OCI-LY7 (cell line): Measurements from ENCODE around the gene KIF3A. TPM values are rescaled to one million over a fixed set of nuclear protein-coding genes. Genes with fewer than 3 reads are reported as not detected.

Experiments
- BruUV-seq: library from RNA; stranded (reverse); fragments of 400-500 nt; replicated peaks from 2 replicates; lab custom pipeline; 2021; lab: Mats Ljungman, UMichigan
- CTCF ChIA-PET: fragments of 300-600 bp; sonication (Branson Sonifier 250); formaldehyde crosslinking; loops from one replicate; lab custom pipeline; 2022; ENCODE audit warnings: antibody characterized with exemption; ENCODE audit not compliant: unreplicated experiment; lab: Charles Lee
- POLR2A ChIA-PET: fragments of 300-600 bp; sonication (Branson Sonifier 250); formaldehyde crosslinking; loops from one replicate; lab custom pipeline; 2022; ENCODE audit warnings: antibody characterized with exemption; lab: Charles Lee
- DNase-seq: peaks from one replicate; pipeline ENCODE4 v3.0.0-alpha.2; 2015; ENCODE audit warnings: low spot score
- H2AFZ ChIP-seq: fragments of 200-600 bp; sonication (generic), shearing (Covaris generic); 2 replicates; pipeline ENCODE4 v1.6.1; 2014; ENCODE audit warnings: mild to moderate bottlenecking, antibody characterized with exemption, low read length, moderate library complexity
- H3K27ac ChIP-seq: fragments of 200-600 bp; sonication (generic); 2 replicates; pipeline ENCODE4 v1.5.1; 2014; ENCODE audit warnings: mixed run types, low read depth, mild to moderate bottlenecking, moderate library complexity, low read length, inconsistent platforms; ENCODE audit not compliant: poor library complexity, severe bottlenecking
- H3K36me3 ChIP-seq: fragments of 200-600 bp; sonication (generic); 2 replicates; pipeline ENCODE4 v1.6.1; 2014; ENCODE audit warnings: mild to moderate bottlenecking, antibody characterized with exemption, low read length, moderate library complexity, mixed read lengths; ENCODE audit not compliant: insufficient read depth
- H3K4me1 ChIP-seq: fragments of 200-600 bp; sonication (generic); 2 replicates; pipeline ENCODE4 v1.5.1; 2014; ENCODE audit warnings: mild to moderate bottlenecking, low read length; ENCODE audit not compliant: insufficient read depth, poor library complexity, severe bottlenecking
- H3K4me2 ChIP-seq: fragments of 200-600 bp; sonication (generic); 2 replicates; pipeline ENCODE4 v1.6.1; 2014; ENCODE audit warnings: mild to moderate bottlenecking, low read length
- H3K4me3 ChIP-seq: fragments of 200-600 bp; sonication (generic); 2 replicates; pipeline ENCODE4 v1.5.1; 2014; ENCODE audit warnings: mild to moderate bottlenecking, low read depth, low read length; ENCODE audit not compliant: poor library complexity, severe bottlenecking
- H3K79me2 ChIP-seq: fragments of 200-600 bp; sonication (generic); 2 replicates; pipeline ENCODE4 v1.6.1; 2016; ENCODE audit warnings: low read depth, mild to moderate bottlenecking, low read length, moderate library complexity, mixed read lengths; ENCODE audit not compliant: insufficient read depth
- H3K9me2 ChIP-seq: fragments of 200-600 bp; sonication (generic); 2 replicates; pipeline ENCODE4 v1.6.1; 2016; ENCODE audit warnings: mild to moderate bottlenecking, low read length, mixed read lengths; ENCODE audit not compliant: insufficient read depth
- H3K9me3 ChIP-seq: fragments of 200-600 bp; sonication (generic); 2 replicates; pipeline ENCODE4 v1.6.1; 2014; ENCODE audit warnings: mild to moderate bottlenecking, mixed run types, low read length, mixed read lengths
- H4K20me1 ChIP-seq: fragments of 200-600 bp; sonication (generic); 2 replicates; pipeline ENCODE4 v1.6.1; 2014; ENCODE audit warnings: mild to moderate bottlenecking, antibody characterized with exemption, low read length, moderate library complexity, mixed read lengths; ENCODE audit not compliant: insufficient read depth
- EZH2phosphoT487 ChIP-seq: fragments of 200-600 bp; sonication (generic); IDR thresholded peaks from 2 replicates; pipeline ENCODE4 v1.6.1; 2018; ENCODE audit warnings: low read depth, borderline replicate concordance, mild to moderate bottlenecking, mixed run types, antibody characterized with exemption, low read length, moderate library complexity, mixed read lengths
- intact Hi-C: fragments of 100-400 bp; cut with micrococcal nuclease; formaldehyde crosslinking; loops from one replicate; pipeline ENCODE4 v1.10.0; 2022; ENCODE audit not compliant: unreplicated experiment
- total RNA-seq, 2 experiments: library from RNA; depleted of rRNA in 1 of 2; stranded (reverse); fragments of >200 nt in 1 of 2; shearing (Covaris generic) in 1 of 2; gene quantifications; 2 replicates each; pipeline ENCODE4 v1.2.3, GENCODE V29; 2014 to 2022
- TF ChIP-seq, protein P1 (sequence below): fragments of 200-600 bp; sonication (generic); conservative IDR thresholded peaks from 2 replicates; pipeline ENCODE4 v1.5.1; 2014; ENCODE audit warnings: mild to moderate bottlenecking, antibody characterized with exemption, low read length, moderate library complexity, mixed read lengths

The KIF3A gene
- total RNA-seq, 2 experiments from 2014 or later, result 6.7 to 14.2 TPM

GRCh38 chr5:132764671-132765238 lies 27.4 kb upstream of the KIF3A start:
- Histone ChIP-seq H3K9me3 (no peaks in the 10 kb centered on the region), H3K4me2 (no peak overlapping the region), H2AFZ (no peak overlapping the region), H3K27ac (no peak overlapping the region), H3K4me1 (no peaks in the 10 kb centered on the region), H3K9me2 (no peaks in the 10 kb centered on the region), H3K36me3 (no peaks in the 10 kb centered on the region), H3K79me2 (no peaks in the 10 kb centered on the region), H3K4me3 (no peak overlapping the region), H4K20me1 (no peaks in the 10 kb centered on the region)
- CTCF ChIA-PET, result no interaction called here
- no TSS peak for BruUV-seq
- TF ChIP-seq, protein P1, sequence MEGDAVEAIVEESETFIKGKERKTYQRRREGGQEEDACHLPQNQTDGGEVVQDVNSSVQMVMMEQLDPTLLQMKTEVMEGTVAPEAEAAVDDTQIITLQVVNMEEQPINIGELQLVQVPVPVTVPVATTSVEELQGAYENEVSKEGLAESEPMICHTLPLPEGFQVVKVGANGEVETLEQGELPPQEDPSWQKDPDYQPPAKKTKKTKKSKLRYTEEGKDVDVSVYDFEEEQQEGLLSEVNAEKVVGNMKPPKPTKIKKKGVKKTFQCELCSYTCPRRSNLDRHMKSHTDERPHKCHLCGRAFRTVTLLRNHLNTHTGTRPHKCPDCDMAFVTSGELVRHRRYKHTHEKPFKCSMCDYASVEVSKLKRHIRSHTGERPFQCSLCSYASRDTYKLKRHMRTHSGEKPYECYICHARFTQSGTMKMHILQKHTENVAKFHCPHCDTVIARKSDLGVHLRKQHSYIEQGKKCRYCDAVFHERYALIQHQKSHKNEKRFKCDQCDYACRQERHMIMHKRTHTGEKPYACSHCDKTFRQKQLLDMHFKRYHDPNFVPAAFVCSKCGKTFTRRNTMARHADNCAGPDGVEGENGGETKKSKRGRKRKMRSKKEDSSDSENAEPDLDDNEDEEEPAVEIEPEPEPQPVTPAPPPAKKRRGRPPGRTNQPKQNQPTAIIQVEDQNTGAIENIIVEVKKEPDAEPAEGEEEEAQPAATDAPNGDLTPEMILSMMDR, result no peak
- TF ChIP-seq EZH2phosphoT487, result no peak
- no peak for DNase-seq
- POLR2A ChIA-PET, result no interaction called here
- intact Hi-C loops, result no loop called here

DNA sequence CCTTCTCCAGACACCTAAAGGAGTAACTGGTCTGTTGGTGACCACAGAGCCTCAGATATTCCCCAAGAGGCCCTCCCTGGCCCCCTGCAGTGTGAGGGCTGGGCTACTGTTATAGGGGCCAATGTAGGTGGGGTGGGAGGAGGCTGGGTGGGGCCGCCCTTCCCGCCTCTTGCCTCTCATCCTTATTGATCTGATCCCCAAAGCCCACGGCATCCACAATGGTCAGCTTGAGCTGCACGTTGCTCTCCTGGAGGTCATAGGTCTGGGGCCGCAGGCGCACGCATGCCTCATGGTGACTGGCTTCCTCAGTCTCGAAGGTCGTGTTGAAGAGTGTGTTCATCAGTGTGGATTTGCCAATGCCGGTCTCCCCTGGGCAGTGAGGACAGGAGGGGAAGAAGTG lies 26.7 kb upstream of the KIF3A start:
- Histone ChIP-seq H2AFZ (no peak overlapping the region), H3K27ac (no peak overlapping the region), H3K4me1 (no peaks in the 10 kb centered on the region), H4K20me1 (no peaks in the 10 kb centered on the region), H3K4me3 (no peak overlapping the region), H3K9me2 (no peaks in the 10 kb centered on the region), H3K79me2 (no peaks in the 10 kb centered on the region), H3K4me2 (no peak overlapping the region), H3K9me3 (no peaks in the 10 kb centered on the region), H3K36me3 (no peaks in the 10 kb centered on the region)
- BruUV-seq, result no TSS peak
- POLR2A ChIA-PET, result no interaction called here
- TF ChIP-seq, protein P1, result no peak
- no peak for TF ChIP-seq EZH2phosphoT487
- CTCF ChIA-PET, result no interaction called here
- intact Hi-C loops, result no loop called here
- no peak for DNase-seq

- TF ChIP-seq, protein P1, result no peak
- no peak for TF ChIP-seq EZH2phosphoT487
- ChIA-PET POLR2A (no interaction called here), CTCF (interaction anchor here (0.6 kb wide), 1 partner anchor 377 kb away, joined by 4 read pairs; no protein-coding TSS in a partner anchor)
These were observed 26.1 kb upstream of the KIF3A start for GRCh38 chr5:132763181-132764036.

More at GRCh38 chr5:132763181-132764036, 26.1 kb upstream of the KIF3A start:
- Histone ChIP-seq H3K9me3 (no peaks in the 10 kb centered on the region), H3K9me2 (no peaks in the 10 kb centered on the region), H2AFZ (no peak overlapping the region), H3K27ac (no peak overlapping the region), H3K79me2 (no peaks in the 10 kb centered on the region), H4K20me1 (no peaks in the 10 kb centered on the region), H3K4me1 (no peaks in the 10 kb centered on the region), H3K4me2 (no peak overlapping the region), H3K4me3 (no peak overlapping the region), H3K36me3 (no peaks in the 10 kb centered on the region)
- no TSS peak for BruUV-seq
- intact Hi-C loops, result no loop called here
- no peak for DNase-seq
